Epidermal melanocyte (primary cell): Measurements from ENCODE around the gene SPATA2L.
A peak's percentile ranks its signal among the peaks of the same experiment; 100 is the strongest.
"Not testable (repeated sequence)": the region's sequence is repeated elsewhere in the genome, so short reads cannot be mapped to it uniquely, and the experiment has no call there.

Source experiments
- DNase-seq: peaks from one replicate; pipeline ENCODE4 v3.0.0; 2011; ENCODE audit warnings: low spot score; ENCODE audit not compliant: insufficient read length

Gene SPATA2L

GRCh38 chr16:89706518-89707260, 5.2 kb upstream of the SPATA2L start:
- DNase-seq: no peak

- no peak for DNase-seq
Observed at GRCh38 chr16:89705006-89705405, 3.5 kb upstream of the SPATA2L start.

- no peak for DNase-seq
Observed at GRCh38 chr16:89704281-89704680, 2.8 kb upstream of the SPATA2L start.

GRCh38 chr16:89700649-89701424, 668 bp downstream of the SPATA2L start:
- DNase-seq: peak; percentile 17

GRCh38 chr16:89700100-89700648, 1.3 kb downstream of the SPATA2L start:
- DNase-seq: peak; percentile 99

DNA sequence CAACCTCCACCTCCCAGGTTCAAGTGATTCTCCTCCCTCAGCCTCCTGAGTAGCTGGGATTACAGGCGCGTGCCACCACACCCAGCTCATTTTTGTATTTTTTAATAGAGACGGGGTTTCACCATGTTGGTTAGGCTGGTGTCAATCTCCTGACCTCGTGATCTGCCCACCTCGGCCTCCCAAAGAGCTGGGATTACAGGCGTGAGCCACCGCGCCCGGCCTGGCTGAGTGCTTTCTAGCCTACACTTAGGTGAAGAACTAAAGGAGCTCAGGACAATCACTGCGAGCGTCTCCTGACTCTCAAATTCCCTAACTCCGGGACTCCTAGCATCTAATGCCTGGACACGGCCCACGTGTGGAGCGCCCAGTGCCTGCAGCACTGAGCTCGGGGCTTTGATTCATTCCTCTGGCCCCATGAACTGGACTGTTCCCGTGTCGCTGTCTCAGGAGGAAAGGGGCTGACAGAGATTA, 1.8 kb downstream of the SPATA2L start:
- DNase-seq: not testable (repeated sequence)

GRCh38 chr16:89698717-89699116, 2.8 kb downstream of the SPATA2L start:
- DNase-seq: not testable (repeated sequence)

DNA sequence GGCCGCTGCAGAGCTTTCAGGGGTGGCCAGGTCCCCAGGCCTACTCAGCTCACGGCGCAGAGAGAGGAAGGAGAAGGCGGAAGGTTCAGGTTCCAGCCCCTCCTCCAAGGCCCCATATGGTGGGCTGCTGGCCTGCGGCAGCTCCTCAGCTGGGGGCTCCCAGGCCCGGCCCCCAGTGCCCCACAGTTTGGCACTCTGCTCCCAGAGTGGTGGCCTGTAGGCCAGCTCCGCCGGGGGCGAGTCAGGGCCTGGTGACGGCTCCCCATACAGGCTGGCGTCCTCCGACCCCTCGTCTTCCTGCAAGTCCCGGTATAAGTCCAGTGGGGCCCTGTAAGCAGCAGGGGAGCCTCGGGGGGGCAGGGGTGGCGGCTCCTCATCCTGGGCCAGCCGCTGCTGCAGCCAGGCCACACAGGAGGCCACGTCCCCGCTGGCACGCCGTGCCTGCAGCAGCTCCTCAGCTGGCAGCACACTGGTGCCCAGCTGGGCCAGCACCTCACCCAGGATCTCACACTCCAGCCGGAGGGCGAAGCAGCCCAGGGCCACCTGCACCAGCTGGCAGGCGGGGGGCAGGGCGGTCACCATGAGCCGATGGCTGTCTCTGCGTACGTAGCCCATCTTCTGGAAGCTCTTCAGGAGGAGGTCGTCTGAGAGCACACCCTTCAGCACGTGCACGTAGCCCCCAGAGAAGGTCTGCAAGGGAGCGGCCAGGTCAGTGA, 3.7 kb downstream of the SPATA2L start:
- DNase-seq: no peak

GRCh38 chr16:89697161-89697615, 4.3 kb downstream of the SPATA2L start:
- no peak for DNase-seq

DNA sequence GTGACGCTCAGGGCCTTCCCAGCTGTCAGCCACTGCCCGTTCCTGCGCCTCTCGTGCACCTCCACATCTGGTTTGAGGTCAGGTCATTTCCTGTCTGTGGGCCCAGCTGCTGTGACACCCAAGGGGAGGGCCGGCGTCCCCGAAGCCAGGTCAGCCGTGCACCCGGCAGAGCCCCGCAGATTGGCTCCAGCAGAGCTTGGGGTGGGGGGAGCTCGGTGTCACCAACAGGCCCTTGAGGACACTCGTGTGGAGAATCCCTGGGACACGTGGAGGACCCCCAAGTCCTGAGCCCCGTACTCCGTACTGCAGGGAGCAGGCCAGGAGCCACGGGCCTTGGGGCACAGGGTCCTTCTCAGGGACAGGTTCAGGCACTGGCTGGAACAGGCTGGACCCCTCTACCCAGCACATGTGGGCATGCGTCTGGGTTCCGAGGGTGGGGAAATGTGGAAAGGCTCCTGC, 4.8 kb downstream of the SPATA2L start:
- no peak for DNase-seq

GRCh38 chr16:89695875-89696669, 5.4 kb downstream of the SPATA2L start:
- no peak for DNase-seq

DNA sequence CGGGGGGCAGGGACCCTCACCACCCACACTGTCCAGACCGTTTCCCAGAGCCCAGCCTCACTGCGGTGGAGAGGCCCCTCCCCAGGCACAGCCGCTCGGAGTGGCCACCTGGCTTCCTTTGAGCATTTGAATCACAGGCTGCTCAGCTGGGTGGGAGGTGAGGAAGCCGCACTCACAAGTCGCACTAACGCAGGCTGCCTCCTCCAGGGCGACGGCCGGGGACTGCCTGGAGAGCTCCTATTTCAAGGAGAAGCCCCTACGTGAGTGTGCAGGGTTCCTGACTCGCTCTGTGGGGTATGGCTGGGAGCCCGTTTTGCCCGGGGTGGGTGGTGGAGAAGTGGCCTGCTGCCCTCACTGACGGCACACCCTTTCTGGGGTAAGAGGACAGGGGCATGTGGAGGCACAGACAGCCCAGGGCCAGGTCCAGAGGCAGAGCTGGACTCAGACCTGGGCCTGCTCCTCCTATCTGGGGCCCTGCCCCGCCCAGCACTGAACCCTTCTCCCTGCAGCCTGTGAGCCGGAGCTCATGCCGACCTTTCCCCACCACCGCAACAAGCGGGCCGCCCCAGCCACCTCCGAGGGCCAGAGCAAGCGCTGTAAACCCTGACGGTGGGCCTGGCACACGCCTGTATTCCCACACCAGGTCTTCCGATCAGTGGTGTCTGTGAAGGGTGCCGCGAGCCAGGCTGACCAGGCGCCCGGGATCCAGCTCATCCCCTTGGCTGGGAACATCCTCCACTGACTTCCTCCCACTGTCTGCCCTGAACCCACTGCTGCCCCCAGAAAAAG, 6.2 kb downstream of the SPATA2L start:
- peak; percentile 6 for DNase-seq

DNA sequence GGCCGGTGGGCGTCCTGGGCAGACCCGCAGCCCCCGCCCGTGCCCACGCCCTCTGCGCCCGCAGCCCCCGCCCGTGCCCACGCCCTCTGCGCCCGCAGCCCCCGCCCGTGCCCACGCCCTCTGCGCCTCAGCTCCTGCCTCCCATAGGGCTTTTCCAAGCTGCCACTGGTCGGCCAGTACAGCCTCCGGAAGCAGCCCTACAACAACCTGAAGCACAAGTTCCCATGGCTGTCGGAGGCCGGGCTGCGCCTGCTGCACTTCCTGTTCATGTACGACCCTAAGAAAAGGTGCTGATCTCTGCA, 6.8 kb downstream of the SPATA2L start:
- not testable (repeated sequence) for DNase-seq

- peak; percentile 9 for DNase-seq
Observed at GRCh38 chr16:89693931-89694783, 7.3 kb downstream of the SPATA2L start.

DNA sequence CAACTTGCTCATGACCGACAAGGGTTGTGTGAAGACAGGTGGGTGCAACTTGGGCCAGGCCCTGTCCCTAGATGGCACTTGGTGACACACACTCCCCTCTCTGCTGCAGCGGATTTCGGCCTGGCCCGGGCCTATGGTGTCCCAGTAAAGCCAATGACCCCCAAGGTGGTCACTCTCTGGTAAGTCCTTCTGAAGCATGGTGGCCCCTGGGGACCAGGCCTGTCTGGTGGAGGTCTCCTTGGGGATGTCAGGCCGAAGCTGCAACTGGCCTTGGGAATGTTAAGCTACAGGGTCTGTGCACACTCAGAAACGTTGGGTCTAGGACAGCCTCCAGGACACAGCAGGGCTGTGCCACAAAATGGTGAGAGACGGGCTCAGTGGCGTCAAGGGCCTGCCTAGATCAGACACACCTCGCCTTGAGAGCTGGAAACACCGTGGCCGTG, 8.2 kb downstream of the SPATA2L start:
- peak; percentile 3 for DNase-seq

- DNase-seq: peak; percentile 13
Observed at GRCh38 chr16:89691986-89692569, 9.4 kb downstream of the SPATA2L start.

GRCh38 chr16:89691231-89691985, 10.1 kb downstream of the SPATA2L start:
- DNase-seq: peak; percentile 4

DNA sequence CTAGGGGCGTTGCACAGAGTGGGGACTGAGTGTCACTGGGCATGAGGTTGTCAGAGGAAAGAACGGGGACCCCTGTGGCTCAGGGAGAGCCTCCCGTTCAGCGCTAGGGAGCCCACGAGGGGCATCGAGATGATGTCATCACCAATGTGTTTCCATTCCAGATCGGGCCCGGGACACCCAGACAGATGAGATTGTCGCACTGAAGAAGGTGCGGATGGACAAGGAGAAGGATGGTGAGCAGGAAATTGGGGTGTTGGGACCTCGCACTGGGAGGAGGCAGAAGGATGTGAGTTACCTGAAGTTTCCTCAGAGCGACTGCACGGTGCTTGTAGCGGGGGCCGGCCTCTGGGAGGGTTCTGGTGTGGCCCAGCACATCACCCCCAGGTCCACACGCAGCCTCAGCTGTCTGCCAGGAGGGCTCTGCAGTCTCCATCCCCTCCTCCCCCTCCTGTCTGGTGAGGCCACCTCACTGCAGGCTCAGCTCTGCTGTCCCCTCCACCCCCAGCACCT, 11.1 kb downstream of the SPATA2L start:
- peak; percentile 5 for DNase-seq
